Heart left ventricle (tissue), 13 donors: ENCODE results near the gene TMEM31.

Experiments
- POLR2A ChIP-seq, 2 donors: fragments of 450-650 bp; IDR thresholded peaks; one replicate each; pipeline ENCODE4 v1.6.1; 2017; ENCODE audit warnings: antibody characterized with exemption in 2 of 2, mild to moderate bottlenecking in 2 of 2, moderate library complexity in 2 of 2
- TF ChIP-seq, protein P1 (sequence below), 12 donors: fragments of 200-600 bp; sonication (generic) in 4 of 12; IDR thresholded peaks; one replicate each; pipeline versions ENCODE4 v1.5.0 to v1.8.0; 2018 to 2022; ENCODE audit warnings: antibody characterized with exemption in 12 of 12, mild to moderate bottlenecking in 5 of 12
- donor health status: ischemic (EF 13 %, LVEDD 7.1; RV severe dilation, severe dysfunction).
- donor health status: DM: no; HTN: yes; CAD: no.
- donor health status: DM: no; HTN: no; CAD: no.
- donor health status: ischemic (EF 25% LVEDD 6.9; RV normal size, moderate dysfunction).
- donor health status: ischemic (EF 25% LVEDD 5.7; RV mildly dilated, moderate dysfunction).
- donor health status: ischemic (EF 35%, LVEDD 5.7; RV mildly dilated, moderate dysfunction).
- donor health status: nonischemic (EF 11% LVEDD 7.7; RV severe dilation, severe dysfunction).
- donor health status: DM: yes; HTN: yes; CAD: no.
- donor health status: PGD.
- donor health status: ischemic (EF 29% LVEDD 5.4; RV normal size, mild dysfunction).
- donor health status: nonischemic (EF 23%, LVEDD 6.1; RV moderate dilation, normal function).

- TF ChIP-seq POLR2A (IDR thresholded peaks at IDR 0.05): no peak
- TF ChIP-seq, protein P1, sequence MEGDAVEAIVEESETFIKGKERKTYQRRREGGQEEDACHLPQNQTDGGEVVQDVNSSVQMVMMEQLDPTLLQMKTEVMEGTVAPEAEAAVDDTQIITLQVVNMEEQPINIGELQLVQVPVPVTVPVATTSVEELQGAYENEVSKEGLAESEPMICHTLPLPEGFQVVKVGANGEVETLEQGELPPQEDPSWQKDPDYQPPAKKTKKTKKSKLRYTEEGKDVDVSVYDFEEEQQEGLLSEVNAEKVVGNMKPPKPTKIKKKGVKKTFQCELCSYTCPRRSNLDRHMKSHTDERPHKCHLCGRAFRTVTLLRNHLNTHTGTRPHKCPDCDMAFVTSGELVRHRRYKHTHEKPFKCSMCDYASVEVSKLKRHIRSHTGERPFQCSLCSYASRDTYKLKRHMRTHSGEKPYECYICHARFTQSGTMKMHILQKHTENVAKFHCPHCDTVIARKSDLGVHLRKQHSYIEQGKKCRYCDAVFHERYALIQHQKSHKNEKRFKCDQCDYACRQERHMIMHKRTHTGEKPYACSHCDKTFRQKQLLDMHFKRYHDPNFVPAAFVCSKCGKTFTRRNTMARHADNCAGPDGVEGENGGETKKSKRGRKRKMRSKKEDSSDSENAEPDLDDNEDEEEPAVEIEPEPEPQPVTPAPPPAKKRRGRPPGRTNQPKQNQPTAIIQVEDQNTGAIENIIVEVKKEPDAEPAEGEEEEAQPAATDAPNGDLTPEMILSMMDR (IDR thresholded peaks at IDR 0.05): no peak
Measured at GRCh38 chrX:103718120-103718519, 7.4 kb downstream of the TMEM31 start.
